ENCODE data around the gene RTF1.
"Not testable (repeated sequence)": the region's sequence is repeated elsewhere in the genome, so short reads cannot be mapped to it uniquely, and the experiment has no call there.

The RTF1 gene

GRCh38 chr15:41445399-41445798 is 28.5 kb downstream of the RTF1 start:
- peaks cover 13 to 66% (median 15%) of the 10 kb centered on the region in 3 donors for H3K36me3 ChIP-seq
- no peak overlapping the region for H3K27ac ChIP-seq
- H3K4me3 ChIP-seq = no peak overlapping the region
- no peak for DNase-seq
- intact Hi-C loops (cut with DNase I; ENCODE audit: low total_unique reads) = no loop called here
- TF ChIP-seq CTCF (IDR thresholded peaks at IDR 0.05) = no peak
- no peaks in the 10 kb centered on the region for H3K27me3 ChIP-seq
- H3K4me1 ChIP-seq = no peaks in the 10 kb centered on the region
- H3K9me3 ChIP-seq = no peaks in the 10 kb centered on the region

GRCh38 chr15:41462084-41462795 is 45.3 kb downstream of the RTF1 start:
- TF ChIP-seq CTCF (IDR thresholded peaks at IDR 0.05) = no peak
- no peaks in the 10 kb centered on the region for H3K27me3 ChIP-seq
- peaks cover 58 to 97% (median 60%) of the 10 kb centered on the region in 3 donors for H3K36me3 ChIP-seq
- H3K27ac ChIP-seq = no peak overlapping the region
- no peak for DNase-seq
- H3K4me1 ChIP-seq = no peaks in the 10 kb centered on the region
- H3K9me3 ChIP-seq = no peaks in the 10 kb centered on the region
- intact Hi-C loops (cut with DNase I; ENCODE audit: low total_unique reads) = no loop called here
- H3K4me3 ChIP-seq = no peak overlapping the region

GRCh38 chr15:41464889-41465580 is 48.1 kb downstream of the RTF1 start:
- DNase-seq = no peak
- H3K4me1 ChIP-seq = no peaks in the 10 kb centered on the region
- intact Hi-C loops (cut with DNase I; ENCODE audit: low total_unique reads) = no loop called here
- H3K9me3 ChIP-seq = no peaks in the 10 kb centered on the region
- no peak for TF ChIP-seq CTCF (IDR thresholded peaks at IDR 0.05)
- H3K27me3 ChIP-seq = no peaks in the 10 kb centered on the region
- peaks cover 56 to 97% (median 65%) of the 10 kb centered on the region in 3 donors for H3K36me3 ChIP-seq
- H3K27ac ChIP-seq = no peak overlapping the region
- H3K4me3 ChIP-seq = no peak overlapping the region

GRCh38 chr15:41465822-41466421 is 49.0 kb downstream of the RTF1 start:
- TF ChIP-seq CTCF (IDR thresholded peaks at IDR 0.05) = peak; percentile 40 to 47
- Histone ChIP-seq H3K27me3 (no peaks in the 10 kb centered on the region), H3K9me3 (no peaks in the 10 kb centered on the region), H3K27ac (no peak overlapping the region), H3K4me1 (no peaks in the 10 kb centered on the region), H3K36me3 (peaks cover 65 to 98% (median 70%) of the 10 kb centered on the region in 3 donors), H3K4me3 (no peak overlapping the region)
- intact Hi-C loops (cut with DNase I; ENCODE audit: low total_unique reads) = no loop called here
- DNase-seq = no peak

GRCh38 chr15:41466711-41467110 is 49.8 kb downstream of the RTF1 start:
- H3K9me3 ChIP-seq = no peaks in the 10 kb centered on the region
- intact Hi-C loops (cut with DNase I; ENCODE audit: low total_unique reads) = no loop called here
- DNase-seq = no peak
- no peaks in the 10 kb centered on the region for H3K27me3 ChIP-seq
- no peak overlapping the region for H3K4me3 ChIP-seq
- H3K4me1 ChIP-seq = no peaks in the 10 kb centered on the region
- peaks cover 72 to 98% (median 78%) of the 10 kb centered on the region in 3 donors for H3K36me3 ChIP-seq
- no peak for TF ChIP-seq CTCF (IDR thresholded peaks at IDR 0.05)
- no peak overlapping the region for H3K27ac ChIP-seq

GRCh38 chr15:41469644-41470043 is 52.7 kb downstream of the RTF1 start:
- DNase-seq; H3K27ac ChIP-seq; H3K9me3 ChIP-seq; H3K27me3 ChIP-seq; H3K4me3 ChIP-seq; intact Hi-C loops (cut with DNase I; ENCODE audit: low total_unique reads); H3K4me1 ChIP-seq: not testable (repeated sequence)
- peaks cover 82 to 99% (median 88%) of the 10 kb centered on the region in 3 donors for H3K36me3 ChIP-seq

Measured in tibial artery (tissue), 4 donors.